GM21576 (cell line): ENCODE measurements around the gene SULT1A2.
"Not testable (repeated sequence)": the region's sequence is repeated elsewhere in the genome, so short reads cannot be mapped to it uniquely, and the experiment has no call there.

ENCODE experiments used
- ATAC-seq: cut with Tn5 transposase; IDR thresholded peaks from one replicate; pipeline ENCODE4 v1.9.1; 2021; ENCODE audit warnings: mild to moderate bottlenecking, moderate library complexity; ENCODE audit not compliant: unreplicated experiment

The SULT1A2 gene

GRCh38 chr16:28561557-28562187 is 35.2 kb downstream of the SULT1A2 start:
- ATAC-seq: no peak

GRCh38 chr16:28558456-28558855 is 38.4 kb downstream of the SULT1A2 start:
- no peak for ATAC-seq

GRCh38 chr16:28556914-28557320 is 39.9 kb downstream of the SULT1A2 start:
- no peak for ATAC-seq

- ATAC-seq: no peak
Measured at GRCh38 chr16:28555561-28555960, 41.3 kb downstream of the SULT1A2 start.

- ATAC-seq: no peak
Measured at GRCh38 chr16:28554634-28555423, 42.0 kb downstream of the SULT1A2 start.

- peak; percentile 77 for ATAC-seq
Measured at GRCh38 chr16:28553776-28554633, 42.8 kb downstream of the SULT1A2 start, which contains the start of gene SGF29. TSS of gene SGF29 (plus strand) at chr16:28553920. CDS start at chr16:28581070, 27,150 bp downstream.

- ATAC-seq: no peak
Measured at GRCh38 chr16:28549301-28549899, 47.5 kb downstream of the SULT1A2 start.

- no peak for ATAC-seq
Measured at GRCh38 chr16:28548306-28548802, 48.5 kb downstream of the SULT1A2 start.

GRCh38 chr16:28546626-28547025 is 50.2 kb downstream of the SULT1A2 start:
- no peak for ATAC-seq

- not testable (repeated sequence) for ATAC-seq
Measured at GRCh38 chr16:28545964-28546363, 50.9 kb downstream of the SULT1A2 start.

GRCh38 chr16:28544998-28545397 is 51.9 kb downstream of the SULT1A2 start:
- ATAC-seq: no peak

- ATAC-seq: no peak
Measured at GRCh38 chr16:28543072-28543471, 53.8 kb downstream of the SULT1A2 start.

- ATAC-seq: no peak
Measured at GRCh38 chr16:28542646-28543045, 54.2 kb downstream of the SULT1A2 start.
